Epithelial cell of esophagus (primary cell): Measurements from ENCODE around the gene ADM5.

Source experiments
- DNase-seq: peaks from one replicate; pipeline ENCODE4 v3.0.0; 2010; ENCODE audit warnings: low read depth
- H3K4me3 ChIP-seq: 2 replicates; pipeline ENCODE4 v1.5.1; 2011; ENCODE audit warnings: mild to moderate bottlenecking, low read length, control low read depth
- CTCF ChIP-seq: IDR thresholded peaks from 2 replicates; pipeline ENCODE4 v1.5.1; 2011; ENCODE audit warnings: low read depth, mild to moderate bottlenecking, low read length, control low read depth, inconsistent platforms; ENCODE audit not compliant: insufficient read depth; ENCODE audit errors: missing control alignments

Gene ADM5

GRCh38 chr19:49690656-49691242 is 1.4 kb downstream of the ADM5 start, which contains the start of gene CPT1C:
TSS of gene CPT1C (plus strand) at chr19:49691116. CDS start at chr19:49692253, 1,137 bp downstream.
- TF ChIP-seq CTCF: no peak
- peak; percentile 78 for DNase-seq
- peak within 1 kb of the TSS; percentile 57 for H3K4me3 ChIP-seq

DNA sequence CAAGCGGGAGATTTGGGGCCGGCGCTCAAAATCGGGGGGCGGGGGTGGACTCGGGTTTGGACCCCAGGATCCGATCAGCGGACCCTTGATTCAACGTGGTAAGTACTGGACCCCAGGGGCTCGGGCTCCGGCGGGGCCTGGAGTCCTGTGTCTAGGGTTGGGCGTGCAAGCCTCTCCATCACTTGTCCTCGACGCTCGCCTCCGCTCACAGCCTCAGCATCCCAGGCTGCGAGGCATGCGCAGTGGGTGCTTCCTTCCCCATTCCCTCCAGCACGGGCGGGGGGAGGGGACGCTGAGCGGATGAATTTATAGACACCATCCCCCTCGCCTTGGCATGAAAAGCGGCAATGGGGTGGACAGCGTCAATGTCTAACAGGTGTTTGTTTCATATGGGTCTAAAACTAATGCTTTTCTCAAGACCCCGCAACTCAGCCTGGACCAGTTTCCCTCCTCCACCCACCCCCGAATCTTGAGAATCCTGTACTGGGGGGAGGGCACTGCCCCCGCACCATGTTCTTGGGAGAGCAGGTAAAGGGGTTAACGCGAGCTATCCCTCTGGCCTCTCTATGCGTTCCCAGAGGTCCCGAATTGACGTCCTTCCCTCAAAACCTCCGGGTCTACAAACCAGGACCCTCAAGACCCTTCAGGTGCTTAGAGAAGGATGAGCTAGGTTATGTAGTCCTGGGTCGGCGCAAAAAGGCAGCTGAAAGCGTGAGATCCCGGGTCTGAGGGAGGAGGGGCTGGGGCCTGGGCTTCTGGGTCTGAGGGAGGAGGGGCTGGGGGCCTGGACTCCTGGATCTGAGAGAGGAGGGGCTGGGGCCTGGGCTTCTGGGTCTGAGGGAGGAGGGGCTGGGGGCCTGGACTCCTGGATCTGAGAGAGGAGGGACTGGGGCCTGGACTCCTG is 2.1 kb downstream of the ADM5 start:
- peak; percentile 45 for DNase-seq
- H3K4me3 ChIP-seq: peak overlapping the region; percentile 57
- no peak for TF ChIP-seq CTCF

- TF ChIP-seq CTCF: no peak
- DNase-seq: no peak
- H3K4me3 ChIP-seq: no peak overlapping the region
These were observed 2.7 kb downstream of the ADM5 start for GRCh38 chr19:49692147-49692506.

GRCh38 chr19:49696115-49696514 is 6.7 kb downstream of the ADM5 start:
- no peak overlapping the region for H3K4me3 ChIP-seq
- TF ChIP-seq CTCF: no peak
- no peak for DNase-seq

DNA sequence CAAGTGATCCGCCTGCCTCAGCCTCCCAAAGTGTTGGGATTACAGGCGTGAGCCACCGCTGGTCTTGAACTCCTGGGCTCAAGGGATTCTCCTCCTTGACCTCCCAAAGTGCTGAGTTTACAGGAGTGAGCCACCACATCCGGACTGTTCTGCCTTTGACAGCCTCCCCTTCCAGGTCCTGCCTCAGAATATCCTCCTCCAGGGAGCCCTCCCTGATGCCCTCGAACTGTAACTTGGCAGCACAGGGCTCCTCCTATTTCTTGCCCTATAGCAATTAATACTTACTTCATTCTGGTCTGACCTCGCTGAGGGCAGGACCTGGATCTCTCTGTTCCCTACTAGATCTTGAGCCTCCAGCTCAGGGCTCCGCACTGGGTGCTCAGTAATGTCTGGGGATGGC is 7.5 kb downstream of the ADM5 start:
- TF ChIP-seq CTCF: no peak
- no peak overlapping the region for H3K4me3 ChIP-seq
- no peak for DNase-seq

DNA sequence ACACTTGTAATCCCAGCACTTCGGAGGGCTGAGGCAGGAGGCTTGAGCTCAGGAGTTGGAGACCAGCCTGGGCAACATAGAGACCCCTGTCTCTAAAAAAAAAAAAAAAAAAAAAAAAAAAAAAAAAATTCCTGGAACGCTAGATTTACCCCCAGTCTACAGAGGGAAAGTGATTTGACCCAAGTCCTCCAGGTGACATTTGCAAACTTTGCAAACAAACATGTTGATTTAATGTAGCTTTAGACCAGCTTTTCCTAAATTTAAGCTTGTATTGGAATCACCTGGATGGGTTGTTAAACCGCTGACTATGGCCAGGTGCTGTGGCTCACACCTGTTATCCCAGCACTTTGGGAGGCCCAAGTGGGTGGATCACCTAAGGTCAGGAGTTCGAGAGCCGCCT is 10.0 kb downstream of the ADM5 start:
- no peak for DNase-seq
- no peak for TF ChIP-seq CTCF
- H3K4me3 ChIP-seq: no peak overlapping the region
